ENCODE measurements around the gene SLC1A3.
A peak's percentile ranks its signal among the peaks of the same experiment; 100 is the strongest.

SLC1A3 gene

GRCh38 chr5:36659411-36659810 is 53.0 kb downstream of the SLC1A3 start:
- DNase-seq: no peak

GRCh38 chr5:36660397-36661049 is 54.1 kb downstream of the SLC1A3 start:
- no peak for DNase-seq

GRCh38 chr5:36661456-36662220 is 55.2 kb downstream of the SLC1A3 start:
- no peak for DNase-seq

- no peak for DNase-seq
Measured at GRCh38 chr5:36662291-36662851, 56.0 kb downstream of the SLC1A3 start.

GRCh38 chr5:36664766-36665165 is 58.4 kb downstream of the SLC1A3 start:
- no peak for DNase-seq

- DNase-seq: no peak
Measured at GRCh38 chr5:36665628-36666027, 59.2 kb downstream of the SLC1A3 start.

- no peak for DNase-seq
Measured at GRCh38 chr5:36666274-36666673, 59.9 kb downstream of the SLC1A3 start.

GRCh38 chr5:36666986-36667385 is 60.6 kb downstream of the SLC1A3 start:
- no peak for DNase-seq

- no peak for DNase-seq
Measured at GRCh38 chr5:36667824-36668223, 61.4 kb downstream of the SLC1A3 start.

- no peak for DNase-seq
Measured at GRCh38 chr5:36669015-36669651, 62.7 kb downstream of the SLC1A3 start.

- no peak for DNase-seq
Measured at GRCh38 chr5:36670548-36670947, 64.1 kb downstream of the SLC1A3 start.

- no peak for DNase-seq
Measured at GRCh38 chr5:36675282-36675681, 68.9 kb downstream of the SLC1A3 start.

GRCh38 chr5:36679221-36679989 is 73.0 kb downstream of the SLC1A3 start:
- no peak for DNase-seq

- DNase-seq: no peak
Measured at GRCh38 chr5:36680066-36680465, 73.7 kb downstream of the SLC1A3 start.

GRCh38 chr5:36681711-36682110 is 75.3 kb downstream of the SLC1A3 start:
- no peak for DNase-seq

GRCh38 chr5:36682499-36682898 is 76.1 kb downstream of the SLC1A3 start:
- no peak for DNase-seq

GRCh38 chr5:36683821-36684434 is 77.5 kb downstream of the SLC1A3 start:
- no peak for DNase-seq

GRCh38 chr5:36685631-36686288 is 79.4 kb downstream of the SLC1A3 start:
- no peak for DNase-seq

- DNase-seq: no peak
Measured at GRCh38 chr5:36686881-36687280, 80.5 kb downstream of the SLC1A3 start.

- peak; percentile 29 for DNase-seq
Measured at GRCh38 chr5:36688722-36689121, 82.3 kb downstream of the SLC1A3 start.

- DNase-seq: no peak
Measured at GRCh38 chr5:36689225-36689624, 82.8 kb downstream of the SLC1A3 start.

Measured in NCI-H526 treated with DMSO at 0.1 percent for 48 hours (cell line).